Renal cortical epithelial cell (primary cell): Measurements from ENCODE around the gene JAZF1. TPM values are rescaled to one million over a fixed set of nuclear protein-coding genes. Genes with fewer than 3 reads are reported as not detected.
A peak's percentile ranks its signal among the peaks of the same experiment; 100 is the strongest.
"Not testable (repeated sequence)": the region's sequence is repeated elsewhere in the genome, so short reads cannot be mapped to it uniquely, and the experiment has no call there.

Experiments used
- DNase-seq: peaks from one replicate; pipeline ENCODE4 v3.0.0-alpha.2; 2011; ENCODE audit warnings: low read depth
- total RNA-seq: library from RNA; depleted of rRNA; stranded (reverse); fragments of >200 nt; gene quantifications from 2 replicates; pipeline ENCODE4 v1.2.3, GENCODE V29; 2014

Gene JAZF1
- total RNA-seq, 1 donor from 2014 or later = 9.6 TPM

DNA sequence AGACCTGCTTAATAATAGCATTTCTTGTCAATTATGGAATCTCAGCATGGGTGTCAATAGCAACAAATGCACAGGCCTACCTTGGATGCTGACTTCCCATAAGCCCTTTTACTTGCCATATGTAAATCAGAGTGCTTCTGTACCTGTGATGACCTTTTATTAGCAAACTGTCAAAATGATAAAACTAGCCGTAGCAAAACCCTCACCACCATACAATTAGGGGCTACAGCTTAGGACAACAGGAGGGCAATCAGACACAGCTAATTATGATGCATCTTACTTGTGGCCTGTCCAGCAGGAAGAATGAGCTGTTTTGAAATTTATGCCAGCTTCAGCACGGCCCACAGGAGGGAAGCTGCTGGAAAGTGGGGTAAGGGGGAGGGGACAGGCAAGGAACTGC lies 239.1 kb downstream of the JAZF1 start:
- DNase-seq = no peak

DNA sequence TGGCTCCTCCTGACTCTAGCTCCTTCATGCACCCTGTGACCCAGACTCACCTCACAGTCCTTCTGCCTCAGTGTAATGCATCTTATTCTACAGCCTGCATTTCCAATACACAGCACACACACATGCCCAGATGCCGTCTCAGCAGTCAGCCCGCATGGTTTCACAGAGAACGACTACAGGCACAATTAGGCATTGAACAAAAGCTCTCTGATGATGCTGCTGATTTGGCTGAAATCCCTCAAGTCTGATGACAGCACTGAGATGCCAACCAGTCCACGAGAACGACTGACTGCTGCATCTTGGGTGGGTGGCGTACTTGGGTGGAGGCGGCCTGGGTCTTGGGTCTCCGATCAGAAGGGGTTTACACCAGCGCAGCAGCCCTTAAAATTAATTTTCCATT lies 240.3 kb downstream of the JAZF1 start:
- no peak for DNase-seq

- no peak for DNase-seq
Observed at GRCh38 chr7:27939893-27940292, 240.7 kb downstream of the JAZF1 start.

DNA sequence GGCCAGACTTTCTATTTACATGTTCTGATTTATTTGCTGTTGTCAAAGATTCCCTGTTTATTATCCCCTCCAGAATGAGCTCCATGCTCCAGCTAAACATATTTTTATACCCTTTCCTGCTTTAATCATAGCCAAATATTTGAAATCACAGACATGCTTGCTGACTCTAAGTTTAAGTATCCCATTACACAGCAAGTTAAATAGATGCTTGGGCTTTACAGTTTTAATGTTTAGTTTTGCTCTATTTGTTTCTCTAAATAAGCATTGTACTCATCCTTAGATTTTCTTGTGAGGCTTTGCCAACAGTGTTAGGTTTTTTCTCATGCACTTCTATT lies 243.9 kb downstream of the JAZF1 start:
- DNase-seq = no peak

DNA sequence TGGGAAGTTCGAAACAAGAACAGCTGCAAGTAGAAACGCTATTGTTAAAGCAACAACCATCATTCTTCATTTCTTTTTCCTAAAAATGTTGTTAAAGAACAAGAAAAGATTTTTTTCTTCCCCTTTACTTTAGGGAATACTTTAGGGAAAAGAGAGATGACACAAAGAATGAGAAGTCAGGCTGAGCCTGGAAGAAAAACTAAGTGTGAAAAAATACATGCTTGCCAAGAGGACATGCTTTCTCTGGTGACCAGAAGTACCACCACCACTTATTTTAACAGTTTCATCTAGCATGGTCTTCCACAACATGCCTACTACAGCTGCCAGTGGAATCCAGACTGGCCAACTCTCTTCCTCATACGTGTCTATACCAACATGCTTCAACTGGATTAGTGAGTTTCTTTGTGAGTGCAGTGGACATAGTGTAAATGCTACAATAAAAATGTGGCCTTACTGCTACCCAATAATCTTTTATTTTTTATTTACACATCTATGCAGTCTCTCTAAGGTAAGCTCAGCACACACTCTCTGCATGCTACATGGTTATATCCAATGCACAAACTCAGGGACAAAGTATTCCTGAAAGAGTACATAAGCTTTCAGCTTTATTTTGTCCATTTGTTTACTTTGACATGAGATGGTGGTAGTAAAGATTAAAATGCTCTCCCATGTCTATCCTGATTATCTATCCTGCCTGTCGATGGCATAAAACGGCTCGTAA lies 244.4 kb downstream of the JAZF1 start:
- no peak for DNase-seq

- DNase-seq = peak; percentile 18
Observed at GRCh38 chr7:27933671-27934565, 246.7 kb downstream of the JAZF1 start.

- no peak for DNase-seq
Observed at GRCh38 chr7:27930910-27931476, 249.6 kb downstream of the JAZF1 start.

DNA sequence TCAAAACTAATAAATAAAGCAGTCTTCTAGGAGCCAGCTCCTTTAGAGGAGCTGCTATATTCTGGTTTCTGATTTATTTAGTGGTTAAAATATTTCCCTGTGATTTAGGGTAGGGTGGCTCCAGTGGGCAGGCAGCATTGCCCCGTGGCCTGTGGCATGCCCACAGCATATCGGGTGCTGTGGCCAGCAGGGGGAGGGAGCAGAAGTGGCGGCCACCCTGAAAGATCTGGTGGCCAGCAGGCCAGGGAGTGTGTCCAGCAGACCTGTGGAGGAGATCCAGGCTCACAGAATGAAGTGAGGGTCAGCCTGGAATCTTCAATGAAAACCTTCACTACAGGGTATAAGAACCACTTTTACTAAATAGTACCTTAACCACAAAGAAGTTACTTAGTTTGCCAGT lies 251.5 kb downstream of the JAZF1 start:
- no peak for DNase-seq

GRCh38 chr7:27928001-27928400 lies 252.6 kb downstream of the JAZF1 start:
- DNase-seq = no peak

DNA sequence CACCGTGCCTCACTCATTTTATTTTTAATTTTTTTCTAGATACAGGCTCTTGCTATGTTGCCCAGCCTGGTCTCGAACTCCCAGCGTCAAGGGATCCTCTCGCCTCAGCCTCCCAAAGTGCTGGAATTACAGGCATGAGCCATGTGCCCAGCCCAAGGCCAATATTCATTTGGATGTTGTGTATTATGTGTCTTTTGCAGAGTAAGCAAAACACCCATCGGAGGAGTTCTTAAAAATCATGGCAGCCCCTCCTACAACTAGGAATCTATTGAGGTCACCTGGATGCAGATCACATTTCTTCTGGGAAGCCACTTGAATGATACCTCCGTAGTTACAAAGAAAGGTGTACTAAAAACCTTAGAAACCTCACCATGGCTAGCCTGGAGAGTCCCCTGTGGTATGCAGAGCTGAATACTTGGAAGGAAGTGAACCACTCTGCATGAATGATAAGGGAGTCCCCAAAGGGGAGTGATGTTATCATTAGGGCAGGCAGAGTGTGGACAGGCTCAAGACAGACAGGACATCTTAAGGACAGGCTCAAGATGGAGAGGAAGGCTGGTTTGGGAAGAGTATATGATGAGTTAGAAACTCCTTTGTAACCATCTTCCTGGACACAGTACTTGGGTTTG lies 254.9 kb downstream of the JAZF1 start:
- no peak for DNase-seq

DNA sequence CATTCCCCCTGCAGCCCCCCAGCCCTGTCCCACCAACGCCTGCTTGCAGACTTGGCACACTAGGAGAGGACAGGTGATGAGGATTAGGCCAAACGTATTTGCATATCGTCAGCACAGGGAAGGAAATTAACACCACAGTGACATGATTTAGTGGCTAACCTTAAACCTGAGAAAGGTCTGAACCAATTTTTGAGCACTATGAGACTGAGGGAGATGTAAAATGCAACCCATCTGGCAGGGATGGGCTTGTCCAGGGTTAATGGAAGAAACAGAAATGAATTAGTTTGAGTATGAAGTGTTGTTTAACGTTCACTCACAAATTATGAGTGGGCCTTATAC lies 257.0 kb downstream of the JAZF1 start:
- DNase-seq = no peak

DNA sequence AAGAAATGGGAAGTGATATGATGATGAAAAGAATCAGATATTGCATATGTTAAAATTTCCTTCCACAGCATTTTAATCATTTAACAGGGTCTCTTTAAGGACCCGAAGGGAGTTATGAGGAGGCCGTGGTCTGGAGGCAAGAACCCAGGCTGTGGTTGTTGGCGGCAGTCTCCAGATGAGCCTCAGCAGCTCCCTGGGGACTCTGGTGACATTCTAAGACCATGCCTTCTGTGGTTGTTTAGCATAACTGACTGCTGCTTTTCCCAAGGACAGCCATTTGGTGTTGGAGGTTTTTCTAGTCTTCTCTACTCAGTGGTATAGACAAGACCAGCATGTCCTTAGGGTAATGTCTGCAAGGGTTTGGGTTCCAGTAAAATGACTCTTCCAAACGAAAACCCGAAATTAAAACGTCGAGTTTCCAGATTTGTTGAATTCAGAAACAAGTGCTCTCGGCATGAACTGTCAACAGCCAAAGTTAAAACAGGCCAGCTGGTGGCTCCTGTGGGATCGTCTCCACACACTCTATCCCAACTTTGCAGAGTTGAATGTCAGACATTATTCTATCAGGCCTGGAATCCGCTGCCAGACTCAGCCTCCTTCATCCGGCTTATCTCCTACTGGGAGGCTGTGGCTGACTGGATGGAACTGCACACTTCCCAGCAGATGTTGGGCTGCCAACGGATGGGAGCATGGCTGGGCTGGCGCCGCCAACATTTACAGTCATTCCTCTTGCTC lies 257.5 kb downstream of the JAZF1 start:
- DNase-seq = no peak

DNA sequence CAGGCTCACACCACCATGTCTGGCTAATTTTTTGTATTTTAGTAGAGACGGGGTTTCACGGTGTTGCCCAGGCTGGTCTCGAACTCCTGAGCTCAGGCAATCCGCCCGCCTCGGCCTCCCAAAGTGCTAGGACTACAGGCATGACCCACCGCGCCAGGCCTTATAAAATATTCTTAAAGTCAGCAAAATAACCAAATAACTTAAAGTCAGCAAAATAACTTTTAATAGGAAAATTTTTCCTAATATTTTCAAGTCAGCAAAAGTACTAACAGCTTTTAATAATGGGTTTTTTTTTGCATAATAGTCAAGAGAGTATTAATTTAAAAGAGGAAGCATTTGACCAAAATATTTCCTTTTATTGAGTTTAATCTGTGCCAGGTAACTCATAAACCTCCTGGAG lies 258.2 kb downstream of the JAZF1 start:
- DNase-seq = not testable (repeated sequence)

GRCh38 chr7:27921081-27921836 lies 259.3 kb downstream of the JAZF1 start:
- DNase-seq = peak; percentile 96

- DNase-seq = no peak
Observed at GRCh38 chr7:27920281-27920946, 260.2 kb downstream of the JAZF1 start.

DNA sequence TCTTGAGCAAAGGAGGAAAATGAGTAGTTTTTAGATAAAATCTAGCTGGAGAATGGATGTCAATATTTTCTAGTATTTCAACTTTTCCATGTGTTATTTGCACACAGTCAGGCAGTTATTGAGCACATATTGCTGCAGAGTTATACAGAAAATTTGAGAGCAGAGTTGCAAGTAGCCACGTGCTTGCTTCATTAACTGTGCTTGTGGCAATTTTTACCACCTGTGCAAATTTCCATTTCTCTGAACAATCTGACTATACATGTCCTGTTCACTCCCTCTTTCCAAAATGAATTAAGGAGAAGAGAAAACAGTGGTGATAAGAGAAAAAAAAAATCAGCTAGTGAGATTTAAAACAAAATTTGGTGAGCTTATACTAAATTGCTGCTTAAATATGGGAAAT lies 262.1 kb downstream of the JAZF1 start:
- DNase-seq = no peak

DNA sequence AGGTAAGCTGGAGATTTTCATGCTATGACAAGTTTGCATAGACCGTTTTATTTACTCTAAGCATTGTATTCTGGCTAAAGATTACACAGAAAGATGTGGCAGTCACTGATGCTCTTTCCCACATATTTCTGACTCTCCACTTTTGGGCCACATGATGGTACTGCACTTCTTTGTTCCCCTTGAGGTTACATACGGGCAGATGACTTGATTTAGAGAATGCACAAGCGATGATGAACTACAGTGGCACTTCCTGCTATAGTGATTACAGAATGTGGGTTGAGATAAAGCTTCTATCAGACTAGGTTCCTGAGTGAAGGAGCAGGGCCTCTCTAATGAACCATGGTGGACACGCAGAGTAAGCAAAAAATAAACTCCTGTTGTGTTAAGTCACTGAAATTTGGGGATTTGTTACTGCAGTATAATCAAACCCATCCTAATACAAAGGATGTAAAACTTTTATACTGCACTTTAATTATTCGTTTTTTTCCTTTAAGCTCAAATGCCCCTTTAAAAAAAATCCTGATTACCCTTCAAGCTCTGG lies 262.8 kb downstream of the JAZF1 start:
- peak; percentile 54 for DNase-seq

DNA sequence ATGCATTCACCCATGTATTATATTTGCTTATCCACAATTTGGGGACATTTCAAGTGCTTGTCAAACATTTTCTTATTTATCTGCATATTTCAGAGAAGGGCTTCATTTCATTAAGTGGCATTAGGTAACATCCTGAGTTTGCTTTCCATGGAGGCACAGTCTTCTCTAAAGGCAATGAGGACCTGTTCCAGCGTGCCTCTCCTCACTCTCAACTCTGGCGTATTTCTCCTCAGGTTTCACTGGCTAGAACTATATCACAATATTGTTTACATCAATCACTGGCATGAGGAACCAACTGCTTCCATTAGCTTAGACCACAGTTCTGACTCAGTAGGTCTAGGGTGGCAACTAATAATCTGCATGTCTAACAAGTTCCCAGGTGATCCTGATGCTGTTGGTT lies 263.5 kb downstream of the JAZF1 start:
- DNase-seq = no peak

DNA sequence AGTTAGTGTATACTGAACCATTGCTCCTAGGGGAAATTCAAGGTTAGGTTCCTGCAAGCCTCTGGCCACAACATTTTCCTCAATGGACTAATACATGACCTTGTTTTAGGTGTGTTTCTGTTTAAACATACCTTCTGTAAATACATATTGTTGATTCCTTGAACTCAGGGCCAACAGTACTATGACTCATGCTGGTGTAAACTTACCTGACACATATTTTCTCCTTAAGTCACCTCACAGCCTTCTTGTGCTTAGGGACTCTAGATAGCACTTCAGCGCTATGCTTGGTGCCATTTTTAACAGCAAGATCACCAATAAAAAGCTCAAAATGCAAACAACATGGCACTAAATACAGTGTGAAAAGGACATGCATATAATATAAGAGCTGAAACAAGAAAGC lies 264.2 kb downstream of the JAZF1 start:
- peak; percentile 21 for DNase-seq

DNA sequence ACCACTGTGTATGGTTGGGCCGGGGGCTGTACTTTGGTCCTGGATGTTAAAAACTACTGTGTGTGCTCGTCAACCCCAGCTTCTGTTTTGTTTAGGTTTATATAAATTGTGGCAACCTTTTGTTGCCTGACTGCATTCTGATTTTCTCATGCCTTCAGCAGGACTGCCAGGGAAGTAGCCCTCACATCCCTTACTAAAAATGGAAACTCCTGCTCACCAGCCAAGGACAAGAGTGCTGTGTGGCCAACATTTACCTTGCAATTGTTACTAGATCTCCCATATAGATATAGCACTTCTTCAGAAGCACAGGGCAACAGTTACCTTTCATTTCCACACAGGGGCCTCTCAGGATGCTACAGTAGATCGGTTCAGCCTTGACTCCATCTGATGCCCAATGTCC lies 266.2 kb downstream of the JAZF1 start:
- no peak for DNase-seq
